Occipital lobe (tissue), 2 donors: ENCODE measurements around the gene FBXL7. TPM values are rescaled to one million over a fixed set of nuclear protein-coding genes. Genes with fewer than 3 reads are reported as not detected.

ENCODE experiments used
- DNase-seq: peaks from one replicate; lab custom pipeline; 2025; lab: John Stamatoyannopoulos, UW
- total RNA-seq: library from RNA; depleted of rRNA; stranded (reverse); fragments of >200 nt; gene quantifications from one replicate; pipeline ENCODE4 v1.2.3, GENCODE V29; 2014

FBXL7 gene
- total RNA-seq, 1 donor from 2014 or later = 3.0 TPM

GRCh38 chr5:15877914-15878313 lies 377.9 kb downstream of the FBXL7 start:
- DNase-seq = no peak

DNA sequence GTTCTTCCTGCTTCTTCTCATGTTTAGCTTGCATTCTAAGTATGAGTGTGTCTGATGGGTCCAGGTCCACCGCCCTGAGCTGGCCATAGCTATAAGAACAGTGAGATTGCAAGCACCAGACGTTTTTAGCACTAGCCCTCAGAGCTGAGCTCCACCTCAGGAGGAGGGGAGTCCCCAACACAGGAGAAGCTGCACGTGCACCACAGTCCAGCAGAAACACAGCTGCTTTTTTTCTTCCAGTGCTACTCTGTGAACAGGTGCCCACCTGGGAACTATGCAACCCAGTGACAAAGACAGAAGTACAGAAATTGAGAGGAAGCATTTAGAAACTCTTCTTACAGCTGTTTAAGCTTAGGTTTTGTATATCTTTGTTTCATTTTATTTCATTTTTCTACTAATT lies 380.2 kb downstream of the FBXL7 start:
- DNase-seq = no peak

DNA sequence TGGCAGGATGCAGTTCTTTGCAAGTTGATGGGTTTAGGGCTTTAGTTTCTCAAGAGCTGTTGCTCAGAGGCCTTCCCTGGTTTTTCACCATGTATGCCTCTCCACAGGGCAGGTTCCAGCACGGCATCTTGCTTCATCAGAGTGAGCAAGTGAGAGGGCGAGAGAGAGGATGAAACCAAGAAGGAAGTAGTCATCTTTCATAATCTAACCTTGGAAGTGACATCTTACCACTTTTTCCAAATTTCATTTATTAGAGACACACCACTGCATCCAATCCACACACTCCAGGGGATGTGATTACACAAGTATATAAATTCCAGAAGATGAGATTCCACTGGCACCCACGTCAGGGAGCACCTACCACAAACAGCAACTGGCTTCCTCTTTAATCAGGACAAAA lies 385.2 kb downstream of the FBXL7 start:
- no peak for DNase-seq

DNA sequence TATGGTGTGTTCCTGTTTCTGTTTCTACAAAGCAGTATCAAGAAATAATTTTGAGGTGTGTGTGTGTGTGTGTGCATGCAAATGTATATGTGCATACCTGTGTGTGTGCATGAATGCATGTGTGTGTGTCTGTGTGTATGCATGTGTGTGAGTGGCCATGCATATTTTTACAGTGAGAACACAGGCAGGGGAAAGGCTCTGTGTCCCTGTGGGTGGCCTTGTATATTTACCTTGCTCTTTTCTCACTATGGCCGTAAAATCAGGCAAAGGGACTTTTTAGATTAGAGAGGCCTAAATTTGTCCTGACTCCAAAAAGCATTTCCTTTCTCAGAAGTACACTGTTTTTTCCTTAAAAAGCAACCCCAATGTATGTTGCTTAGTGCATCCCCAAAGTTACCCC lies 386.2 kb downstream of the FBXL7 start:
- DNase-seq = no peak

DNA sequence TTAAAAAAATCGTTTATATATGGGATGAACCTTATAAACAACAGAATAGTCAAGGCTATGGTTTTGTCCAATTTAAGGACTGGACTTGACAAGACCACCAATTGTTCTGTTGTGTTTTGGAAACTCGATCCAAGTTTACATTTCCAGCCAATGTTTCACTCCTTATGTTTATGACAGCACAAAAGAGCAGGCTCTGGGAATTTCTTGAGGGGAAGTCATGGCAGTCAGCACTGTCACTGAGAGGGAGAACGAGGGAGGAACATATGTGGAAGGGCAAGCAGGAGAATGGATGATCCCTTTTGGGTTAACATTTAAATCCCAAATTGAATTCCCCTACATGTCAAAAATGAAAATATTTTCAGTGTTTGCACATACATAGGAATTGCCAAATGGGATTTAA lies 387.1 kb downstream of the FBXL7 start:
- no peak for DNase-seq

DNA sequence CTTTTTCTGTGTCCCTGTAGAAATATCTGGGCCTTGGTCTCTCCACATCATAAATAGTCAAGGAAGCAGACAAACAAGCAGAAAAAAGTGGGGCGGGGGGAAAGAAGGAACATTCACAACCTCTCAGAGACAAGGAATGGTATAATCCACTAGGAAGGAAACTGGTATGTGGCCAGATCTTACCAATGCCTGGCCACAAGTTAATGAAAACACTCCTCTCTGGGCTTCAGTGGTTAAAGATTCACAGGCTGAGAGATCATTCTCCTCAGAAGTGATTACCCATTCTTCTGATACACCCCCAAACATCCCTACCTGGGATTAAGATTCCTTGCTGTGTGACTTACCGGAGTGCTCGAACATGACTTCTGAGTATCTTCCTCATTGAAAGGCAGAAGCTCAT lies 389.0 kb downstream of the FBXL7 start:
- DNase-seq = no peak

- DNase-seq = no peak
Measured at GRCh38 chr5:15893866-15894265, 393.9 kb downstream of the FBXL7 start.

- DNase-seq = no peak
Measured at GRCh38 chr5:15897656-15898055, 397.7 kb downstream of the FBXL7 start.

DNA sequence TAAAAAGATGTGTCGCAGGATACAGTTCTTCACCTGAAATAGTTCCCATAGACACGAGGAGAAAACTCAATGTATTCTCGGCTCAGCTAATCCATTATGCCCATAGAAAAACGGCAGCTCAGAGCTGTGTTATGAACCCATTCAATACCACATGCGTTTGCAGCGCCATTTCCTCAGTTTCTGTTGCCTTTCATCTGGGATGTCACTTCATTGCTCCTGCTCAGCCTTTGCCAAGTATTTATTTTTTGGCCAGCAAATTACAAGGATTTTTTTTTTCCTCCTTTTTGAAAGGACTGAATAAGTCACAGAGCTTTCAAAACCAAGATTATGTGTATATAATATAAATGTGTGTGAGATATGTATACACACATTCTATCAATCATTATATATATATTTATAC lies 398.7 kb downstream of the FBXL7 start:
- no peak for DNase-seq

GRCh38 chr5:15899481-15899880 lies 399.5 kb downstream of the FBXL7 start:
- DNase-seq = no peak

DNA sequence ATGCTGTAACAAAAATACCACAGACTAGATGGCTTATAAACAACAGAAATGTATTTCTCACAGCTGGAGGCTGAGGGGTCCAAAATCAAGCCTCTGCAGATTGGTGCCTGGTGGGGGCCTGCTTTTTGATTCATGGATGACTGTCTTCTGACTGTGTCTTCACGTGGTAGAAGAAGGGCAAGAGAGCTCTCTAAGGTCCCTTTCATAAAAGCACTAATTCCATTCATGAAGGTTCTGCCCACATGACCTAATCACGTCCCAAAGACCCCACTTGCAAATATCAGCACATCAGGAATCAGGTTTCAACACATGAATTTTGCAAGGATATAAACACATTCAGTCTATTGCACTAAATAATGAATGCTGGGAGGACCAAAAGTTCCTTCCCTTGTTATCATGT lies 401.2 kb downstream of the FBXL7 start:
- no peak for DNase-seq

- no peak for DNase-seq
Measured at GRCh38 chr5:15902066-15902465, 402.1 kb downstream of the FBXL7 start.

GRCh38 chr5:15904899-15905830 lies 405.2 kb downstream of the FBXL7 start:
- no peak for DNase-seq

DNA sequence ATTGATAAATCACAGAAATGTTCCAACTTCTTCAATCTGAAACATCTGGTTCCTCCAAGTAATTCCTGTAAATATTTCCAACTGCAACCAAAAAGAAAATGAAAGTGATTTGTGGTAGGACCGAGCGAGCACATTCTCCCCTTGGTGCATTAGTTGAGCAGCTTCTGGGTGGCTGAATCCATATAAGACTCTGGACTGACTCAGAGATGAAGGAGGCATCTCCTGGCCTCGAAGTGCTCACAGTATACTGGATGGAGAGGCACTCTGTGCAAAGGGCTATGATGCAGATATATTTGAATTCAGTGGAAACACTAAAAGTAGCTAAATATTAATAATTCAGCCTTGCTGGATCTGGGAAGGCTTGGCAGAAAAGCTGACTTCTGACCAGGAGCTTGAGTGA lies 414.7 kb downstream of the FBXL7 start:
- no peak for DNase-seq

DNA sequence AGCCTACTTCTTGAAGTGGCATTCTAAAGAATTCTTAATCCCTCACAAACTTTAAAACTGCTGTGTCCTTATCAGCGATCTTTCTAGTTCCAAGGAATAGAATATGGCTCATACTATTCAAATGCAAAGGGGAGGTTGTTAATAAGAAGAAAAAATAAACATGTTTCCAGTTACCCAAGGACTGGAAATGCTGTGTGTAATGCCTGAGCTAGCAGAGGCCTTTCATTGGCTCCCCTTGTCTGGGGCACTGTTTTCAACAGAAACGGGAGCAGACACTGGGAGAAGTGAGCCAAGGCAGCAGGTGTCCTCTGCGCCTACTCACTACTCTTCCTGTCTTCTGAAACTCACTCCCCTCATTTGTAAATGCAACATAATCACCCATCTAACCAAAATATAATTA lies 426.6 kb downstream of the FBXL7 start:
- DNase-seq = no peak

DNA sequence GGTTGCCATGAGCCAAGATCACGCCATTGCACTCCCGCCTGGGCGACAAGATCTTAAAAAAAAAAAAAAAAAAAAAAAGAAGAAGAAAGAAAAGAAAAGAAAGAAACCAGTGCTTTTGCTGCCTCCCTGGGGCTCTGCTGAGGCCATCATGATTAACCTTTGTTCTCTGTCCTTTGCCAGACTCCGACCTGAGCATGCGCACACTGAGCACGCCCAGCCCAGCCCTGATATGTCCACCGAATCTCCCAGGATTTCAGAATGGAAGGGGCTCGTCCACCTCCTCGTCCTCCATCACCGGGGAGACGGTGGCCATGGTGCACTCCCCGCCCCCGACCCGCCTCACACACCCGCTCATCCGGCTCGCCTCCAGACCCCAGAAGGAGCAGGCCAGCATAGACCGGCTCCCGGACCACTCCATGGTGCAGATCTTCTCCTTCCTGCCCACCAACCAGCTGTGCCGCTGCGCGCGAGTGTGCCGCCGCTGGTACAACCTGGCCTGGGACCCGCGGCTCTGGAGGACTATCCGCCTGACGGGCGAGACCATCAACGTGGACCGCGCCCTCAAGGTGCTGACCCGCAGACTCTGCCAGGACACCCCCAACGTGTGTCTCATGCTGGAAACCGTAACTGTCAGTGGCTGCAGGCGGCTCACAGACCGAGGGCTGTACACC lies 427.9 kb downstream of the FBXL7 start:
- DNase-seq = no peak

GRCh38 chr5:15929611-15930263 lies 429.8 kb downstream of the FBXL7 start:
- peak; percentile 19 for DNase-seq

- DNase-seq = no peak
Measured at GRCh38 chr5:15932066-15932465, 432.1 kb downstream of the FBXL7 start.

- no peak for DNase-seq
Measured at GRCh38 chr5:15933259-15934207, 433.6 kb downstream of the FBXL7 start.

GRCh38 chr5:15936505-15937245 lies 436.7 kb downstream of the FBXL7 start:
- DNase-seq = no peak

- DNase-seq = no peak
Measured at GRCh38 chr5:15937708-15938107, 437.7 kb downstream of the FBXL7 start.
